ENCODE results near the gene CAND2. TPM values are rescaled to one million over a fixed set of nuclear protein-coding genes. Genes with fewer than 3 reads are reported as not detected.
A peak's percentile ranks its signal among the peaks of the same experiment; 100 is the strongest.

CAND2 gene
- total RNA-seq (2021; fragmentation: NEBNext Ultra II Directional; extraction: Animal tissue kit (Norgen Biotek cat#: 25700)) = 8.7 and 11.2 TPM in 2 replicates
- 8.7 and 12.0 TPM in 2 replicates for polyA plus RNA-seq (2011; rRNA removed)
- 9.2 TPM for polyA plus RNA-seq (2011; cell fraction: cytosol; rRNA removed)
- 20.3 TPM for polyA plus RNA-seq (2011; cell fraction: nucleus; rRNA removed)
- 5.3 to 10.4 TPM (median 9.1 TPM) in 4 replicates for polyA plus RNA-seq (2012, experiment 1 of 2)
- 7.4 TPM for polyA plus RNA-seq (2012, experiment 2 of 2)
- polyA plus RNA-seq (2013, experiment 1 of 2) = 4.0 TPM
- polyA plus RNA-seq (2013, experiment 2 of 2) = 3.4 TPM
- 11.0 and 15.6 TPM in 2 replicates for polyA minus RNA-seq (2011; rRNA and poly(A)+ RNA removed)
- polyA minus RNA-seq (2011; cell fraction: cytosol; rRNA and poly(A)+ RNA removed) = 7.3 TPM
- polyA minus RNA-seq (2011; cell fraction: nucleus; rRNA and poly(A)+ RNA removed) = 17.4 TPM
- long read RNA-seq, experiment 1, partial matches to known transcripts = 4 of 5 reads
- long read RNA-seq, experiment 1, other reads (novel, unspliced or antisense) = 1 of 5 reads
- long read RNA-seq, experiment 2 = 0 reads

DNA sequence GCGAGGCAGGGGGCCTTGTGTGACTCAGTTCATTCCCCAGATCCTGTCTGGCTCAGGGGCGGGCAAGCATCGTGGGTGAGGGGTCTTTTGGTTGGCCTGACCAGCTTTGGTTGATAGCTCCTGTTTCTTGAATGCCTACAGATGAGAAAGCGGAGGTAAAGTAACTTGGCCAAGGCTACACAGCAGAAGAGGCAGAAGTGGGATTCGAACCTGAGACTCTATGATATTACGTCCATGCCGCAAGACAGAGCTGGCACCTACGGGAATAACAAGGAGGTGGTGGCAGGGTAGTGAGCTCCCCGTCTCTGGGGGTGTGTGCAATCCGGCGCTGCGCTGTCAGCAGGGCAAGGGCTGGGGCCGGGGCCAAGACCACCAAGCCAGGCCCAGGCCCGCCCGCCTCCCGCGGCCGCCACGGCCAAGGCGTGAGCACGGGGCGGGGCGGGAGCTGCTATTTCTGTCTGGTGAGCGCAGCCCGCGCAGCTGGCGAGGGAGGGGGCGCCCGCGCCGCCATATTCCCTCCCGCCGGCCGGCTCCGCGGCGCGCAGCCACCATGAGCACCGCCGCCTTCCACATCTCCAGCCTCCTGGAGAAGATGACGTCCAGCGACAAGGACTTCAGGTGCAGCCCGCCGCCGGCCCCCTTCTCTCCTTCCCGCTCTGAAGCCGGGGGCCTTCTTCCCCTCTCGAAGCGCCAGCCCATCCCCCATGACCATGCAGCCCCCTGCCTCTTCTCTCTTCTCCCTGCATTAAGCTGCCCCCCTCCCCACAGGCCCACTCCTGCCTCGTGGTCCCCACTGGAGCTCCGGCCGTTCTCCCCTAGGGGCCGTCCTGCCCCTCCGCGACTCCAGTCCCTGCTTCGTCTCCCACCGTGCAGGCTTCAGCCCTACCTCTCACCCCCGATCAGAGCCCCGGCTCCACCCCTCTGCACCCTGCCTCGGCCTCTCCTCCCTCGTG lies at the start of gene CAND2:
TSS of gene CAND2 (plus strand) at position 510 of the 953 bp plus-strand sequence. CDS start at position 551, 41 bp downstream.
- CTCF ChIA-PET (ENCODE audit: partially characterized antibody) = interaction anchor here (0.6 to 5.5 kb wide), 9 partner anchors 9 to 575 kb away, joined by 3 to 52 read pairs (median 3); no protein-coding TSS in a partner anchor
- peak in 1 of 2 experiments; percentile 71 for DNase-seq (ENCODE audit: low read depth in 1 of 2, low spot score in 2 of 2)
- TF ChIP-seq, protein P1, sequence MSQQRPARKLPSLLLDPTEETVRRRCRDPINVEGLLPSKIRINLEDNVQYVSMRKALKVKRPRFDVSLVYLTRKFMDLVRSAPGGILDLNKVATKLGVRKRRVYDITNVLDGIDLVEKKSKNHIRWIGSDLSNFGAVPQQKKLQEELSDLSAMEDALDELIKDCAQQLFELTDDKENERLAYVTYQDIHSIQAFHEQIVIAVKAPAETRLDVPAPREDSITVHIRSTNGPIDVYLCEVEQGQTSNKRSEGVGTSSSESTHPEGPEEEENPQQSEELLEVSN (IDR thresholded peaks at IDR 0.05) = peak; percentile 47; the same call in 1 of the 2 replicates
- TF ChIP-seq SIN3A (conservative IDR thresholded peaks at IDR 0.05 in 1 of 2, IDR thresholded peaks at IDR 0.05 in 1 of 2; ENCODE audit: low read depth in 1 of 2, low read length in 2 of 2) (peak in 1 of 2 experiments; percentile 62; a peak in 1 of 4 replicates), KDM1A (IDR thresholded peaks at IDR 0.05; ENCODE audit: borderline replicate concordance, low read length) (peak; percentile 94), TCF12 (IDR thresholded peaks at IDR 0.05; ENCODE audit: low read depth, low read length) (no peak), KDM4A (IDR thresholded peaks at IDR 0.05; ENCODE audit: low read depth, low read length, severe bottlenecking) (peak; percentile 82), SAP30 (IDR thresholded peaks at IDR 0.05; ENCODE audit: insufficient read depth, insufficient replicate concordance, low read length) (peak; percentile 20)

More for the DNA sequence above, at the start of gene CAND2:
- FAIRE-seq = no peak
- peak within 1 kb of the TSS; percentile 88 for H4K8ac ChIP-seq (ENCODE audit: extremely low read depth, insufficient read depth, low read length)
- H2BK15ac ChIP-seq (ENCODE audit: low read length) = 0 out of 2 replicates have a peak within 1 kb of the TSS, but pooled peaks have one; percentile 53
- no peak within 1 kb of the TSS for H2AK5ac ChIP-seq (ENCODE audit: low read depth, low read length)
- POLR2A ChIA-PET (ENCODE audit: partially characterized antibody) = interaction anchor here (0.9 to 4.7 kb wide), 12 partner anchors 9 to 133 kb away, joined by 3 to 33 read pairs (median 5); partner anchors contain the start of genes RAF1, RPL32 and TMEM40
- H4K5ac ChIP-seq (ENCODE audit: insufficient read length, low read depth, low read length) = peak within 1 kb of the TSS; percentile 84
- H2AFZ ChIP-seq (ENCODE audit: low read length) = peak within 1 kb of the TSS; percentile 59; the same call in 1 of the 2 replicates
- no peak within 1 kb of the TSS for H2BK20ac ChIP-seq (ENCODE audit: low read length)
- H3K36me3 ChIP-seq (ENCODE audit: control insufficient read depth in 2 of 4, insufficient read depth in 4 of 4, low read length in 3 of 4) = no peaks in the 10 kb centered on the region
- WGBS, 2 experiments (ENCODE audit: extremely low coverage in 1 of 2, insufficient coverage in 1 of 2, insufficient read length in 1 of 2, insufficient replicate concordance in 2 of 2, low coverage in 1 of 2, low lambda C conversion rate in 2 of 2, missing lambda C conversion rate in 1 of 2) = 14% methylated on average over 35 of the region's 61 CpGs; no CpG with 5 or more reads in 1 of the 2 experiments
- no peak within 1 kb of the TSS for H3K14ac ChIP-seq (ENCODE audit: insufficient read length)
- H2BK5ac ChIP-seq (ENCODE audit: low read depth, low read length) = peak within 1 kb of the TSS; percentile 44; the same call in 1 of the 2 replicates
- H3K4me2 ChIP-seq (ENCODE audit: insufficient read depth in 1 of 2, low read depth in 2 of 2, low read length in 2 of 2) = peak within 1 kb of the TSS; percentile 46 to 96
- peak within 1 kb of the TSS; percentile 83 for H3K18ac ChIP-seq (ENCODE audit: extremely low read depth, low read length)
- H3K27me3 ChIP-seq (replicated peaks in 1 of 4; ENCODE audit: control insufficient read depth in 3 of 4, extremely low read depth in 1 of 4, insufficient read depth in 3 of 4, low read length in 3 of 4) = no peaks in the 10 kb centered on the region
- no peaks in the 10 kb centered on the region for H3K79me2 ChIP-seq (ENCODE audit: control insufficient read depth in 1 of 2, insufficient read depth in 2 of 2, low read length in 2 of 2)
- peak within 1 kb of the TSS; percentile 43 for H2BK120ac ChIP-seq (replicated peaks; ENCODE audit: low read depth, low read length)
- H3K9me3 ChIP-seq (ENCODE audit: insufficient read depth in 2 of 2, low read depth in 1 of 2, low read length in 1 of 2) = no peaks in the 10 kb centered on the region
- H3K27ac ChIP-seq (ENCODE audit: low read depth, low read length) = no peak within 1 kb of the TSS
- peak within 1 kb of the TSS; percentile 69 to 88 (median 85) for H3K4me3 ChIP-seq (ENCODE audit: extremely low read depth in 1 of 4, insufficient read depth in 2 of 4, low read depth in 3 of 4, low read length in 4 of 4)
- peak within 1 kb of the TSS; percentile 59 for H3K56ac ChIP-seq (replicated peaks; ENCODE audit: insufficient read length, low read depth, low read length)
- no peaks in the 10 kb centered on the region; the same call in 1 of the 2 replicates for H3K79me1 ChIP-seq (ENCODE audit: low read depth, low read length)
- H3K4ac ChIP-seq (replicated peaks; ENCODE audit: insufficient read length, low read depth, low read length) = peak within 1 kb of the TSS; percentile 69
- peaks cover 0 to 1% of the 10 kb centered on the region in 2 experiments for H4K20me1 ChIP-seq (replicated peaks in 1 of 2; ENCODE audit: control insufficient read depth in 1 of 2, insufficient read depth in 2 of 2, low read length in 2 of 2)
- no peak within 1 kb of the TSS for H3K23ac ChIP-seq (ENCODE audit: insufficient read length)
- H3K23me2 ChIP-seq (ENCODE audit: low read depth, low read length) = peaks cover 6% of the 10 kb centered on the region; the same call in 1 of the 2 replicates
- peaks cover 0 to 10% (median 2%) of the 10 kb centered on the region in 4 experiments; a peak in 4 of 7 replicates for H3K4me1 ChIP-seq (replicated peaks in 1 of 4; ENCODE audit: control insufficient read depth in 3 of 4, insufficient read depth in 4 of 4, low read length in 3 of 4)
- H4K91ac ChIP-seq (replicated peaks; ENCODE audit: insufficient read length, low read length) = peak within 1 kb of the TSS; percentile 98
- peak within 1 kb of the TSS; percentile 68; the same call in 1 of the 2 replicates for H2BK12ac ChIP-seq (ENCODE audit: low read depth, low read length)
- H3K9ac ChIP-seq (replicated peaks in 1 of 4; ENCODE audit: extremely low read depth in 1 of 4, low read depth in 3 of 4, low read length in 3 of 4) = peak within 1 kb of the TSS; percentile 26 to 63 (median 49)

All from H1 (cell line).